Panc1 (cell line): ENCODE results near the gene SSR2. TPM values are rescaled to one million over a fixed set of nuclear protein-coding genes. Genes with fewer than 3 reads are reported as not detected.

Source experiments
- ATAC-seq: fragments of 200-7000 bp; cut with Tn5 transposase; 2 replicates; pipeline ENCODE4 v1.9.1; 2020; ENCODE audit warnings: mild to moderate bottlenecking, moderate library complexity
- BruUV-seq: library from RNA; stranded (reverse); fragments of 400-500 nt; replicated peaks from 2 replicates; lab custom pipeline; 2021; lab: Mats Ljungman, UMichigan
- CTCF ChIA-PET: fragments of 300-600 bp; sonication (Branson Sonifier 250); formaldehyde crosslinking; loops from one replicate; lab custom pipeline; 2022; ENCODE audit warnings: antibody characterized with exemption; lab: Charles Lee
- POLR2A ChIA-PET: fragments of 300-600 bp; sonication (Branson Sonifier 250); formaldehyde crosslinking; loops from one replicate; lab custom pipeline; 2022; ENCODE audit warnings: antibody characterized with exemption; lab: Charles Lee
- DNase-seq: peaks from one replicate; pipeline ENCODE4 v3.0.0-alpha.2; 2010; ENCODE audit warnings: low read depth, low spot score
- H3K27ac ChIP-seq: 2 replicates; pipeline ENCODE4 v1.5.1; 2011; ENCODE audit warnings: mild to moderate bottlenecking, low read length, inconsistent platforms
- H3K27me3 ChIP-seq: fragments of 200-500 bp; sonication (Bioruptor generic); 2 replicates; pipeline ENCODE4 v1.6.0; 2014; ENCODE audit warnings: low read length, inconsistent platforms; ENCODE audit not compliant: control insufficient read depth, insufficient read depth
- H3K36me3 ChIP-seq: fragments of 200-500 bp; sonication (Bioruptor generic); 2 replicates; pipeline ENCODE4 v1.5.1; 2014; ENCODE audit warnings: inconsistent platforms, mild to moderate bottlenecking, low read length, moderate library complexity; ENCODE audit not compliant: control insufficient read depth, insufficient read depth
- H3K4me1 ChIP-seq: 2 replicates; pipeline ENCODE4 v1.5.1; 2011; ENCODE audit warnings: inconsistent platforms, mild to moderate bottlenecking, low read length, moderate library complexity; ENCODE audit not compliant: control insufficient read depth, insufficient read depth
- H3K4me3 ChIP-seq, 2 experiments: 2 replicates each; pipeline ENCODE4 v1.5.1; 2011 to 2012; ENCODE audit warnings: low read depth in 2 of 2, low read length in 2 of 2, mild to moderate bottlenecking in 2 of 2, inconsistent platforms in 1 of 2, moderate library complexity in 1 of 2
- H3K9me3 ChIP-seq: fragments of 200-500 bp; sonication (Bioruptor generic); 2 replicates; pipeline ENCODE4 v1.5.1; 2014; ENCODE audit warnings: low read depth, mild to moderate bottlenecking, inconsistent platforms, low read length, moderate library complexity; ENCODE audit not compliant: control insufficient read depth, insufficient read depth
- POLR2AphosphoS5 ChIP-seq: IDR thresholded peaks from 2 replicates; pipeline ENCODE4 v1.6.1; 2012; ENCODE audit warnings: mild to moderate bottlenecking, low read depth, low read length, moderate library complexity
- SIN3A ChIP-seq: IDR thresholded peaks from 2 replicates; pipeline ENCODE4 v1.6.1; 2012; ENCODE audit warnings: low read depth, mild to moderate bottlenecking, low read length, moderate library complexity, borderline replicate concordance; ENCODE audit not compliant: insufficient read depth
- TCF7L2 ChIP-seq: IDR thresholded peaks from 2 replicates; pipeline ENCODE4 v1.6.1; 2011; ENCODE audit warnings: mild to moderate bottlenecking, low read depth, low read length, inconsistent platforms
- in situ Hi-C: cut with HindIII; loops from 2 replicates; pipeline ENCODE4 v1.10.0; 2016; ENCODE audit warnings: low sequenced_read_pairs, low pct_unique_long_range_greater_than_20kb
- intact Hi-C: fragments of 100-400 bp; cut with micrococcal nuclease; formaldehyde crosslinking; loops from one replicate; pipeline ENCODE4 v1.10.0; 2022; ENCODE audit not compliant: unreplicated experiment
- total RNA-seq: library from RNA; stranded (reverse); gene quantifications from one replicate; pipeline ENCODE4 v1.2.1, GENCODE V29; 2021; ENCODE audit not compliant: unreplicated experiment
- TF ChIP-seq, protein P1 (sequence below), 2 experiments: IDR thresholded peaks; 2 replicates each; pipeline ENCODE4 v1.6.1; 2011 to 2012; ENCODE audit warnings: low read depth in 2 of 2, control low read depth in 1 of 2, low read length in 1 of 2, mild to moderate bottlenecking in 1 of 2, moderate library complexity in 1 of 2; ENCODE audit not compliant: insufficient read depth in 1 of 2
- TF ChIP-seq, protein P2 (sequence below): fragments of 450-650 bp; IDR thresholded peaks from 2 replicates; pipeline ENCODE4 v1.5.1; 2017; ENCODE audit warnings: mild to moderate bottlenecking

The SSR2 gene
- total RNA-seq, 1 experiment from 2014 or later = 252 TPM

DNA sequence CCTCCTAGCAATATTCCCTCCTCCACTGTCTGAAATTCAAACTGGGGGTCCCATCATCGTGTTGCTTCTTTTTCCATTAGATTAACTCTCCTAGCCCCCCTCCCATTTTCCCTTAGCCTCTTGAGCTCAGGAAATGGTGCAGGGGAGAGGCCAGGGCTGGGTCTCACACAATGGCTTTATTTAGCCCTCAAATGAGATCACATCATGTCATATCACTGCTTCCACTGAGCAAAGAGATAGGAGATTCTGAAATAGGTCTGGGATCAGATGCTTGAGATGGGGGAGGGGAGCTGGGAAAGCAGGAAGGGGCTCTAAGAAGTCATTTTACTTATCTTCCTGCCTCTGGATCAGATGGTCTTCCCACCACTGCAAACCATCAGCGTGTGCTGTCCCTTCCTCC, 24.6 kb downstream of the SSR2 start:
- intact Hi-C loops (no loop called here), in situ Hi-C loops (no loop called here)
- ATAC-seq = no peak
- no TSS peak for BruUV-seq
- DNase-seq = no peak
- Histone ChIP-seq H3K4me1 (peaks cover 10% of the 10 kb centered on the region), H3K4me3 (no peak overlapping the region), H3K9me3 (no peaks in the 10 kb centered on the region), H3K27me3 (no peaks in the 10 kb centered on the region), H3K27ac (no peak overlapping the region), H3K36me3 (no peaks in the 10 kb centered on the region)
- ChIA-PET POLR2A (interaction anchor here (0.6 to 0.7 kb wide), 2 partner anchors 20 to 139 kb away, joined by 3 to 13 read pairs; no protein-coding TSS in a partner anchor), CTCF (no interaction called here)
- TF ChIP-seq POLR2AphosphoS5 (no peak), SIN3A (no peak), TCF7L2 (no peak)
- TF ChIP-seq, protein P1, sequence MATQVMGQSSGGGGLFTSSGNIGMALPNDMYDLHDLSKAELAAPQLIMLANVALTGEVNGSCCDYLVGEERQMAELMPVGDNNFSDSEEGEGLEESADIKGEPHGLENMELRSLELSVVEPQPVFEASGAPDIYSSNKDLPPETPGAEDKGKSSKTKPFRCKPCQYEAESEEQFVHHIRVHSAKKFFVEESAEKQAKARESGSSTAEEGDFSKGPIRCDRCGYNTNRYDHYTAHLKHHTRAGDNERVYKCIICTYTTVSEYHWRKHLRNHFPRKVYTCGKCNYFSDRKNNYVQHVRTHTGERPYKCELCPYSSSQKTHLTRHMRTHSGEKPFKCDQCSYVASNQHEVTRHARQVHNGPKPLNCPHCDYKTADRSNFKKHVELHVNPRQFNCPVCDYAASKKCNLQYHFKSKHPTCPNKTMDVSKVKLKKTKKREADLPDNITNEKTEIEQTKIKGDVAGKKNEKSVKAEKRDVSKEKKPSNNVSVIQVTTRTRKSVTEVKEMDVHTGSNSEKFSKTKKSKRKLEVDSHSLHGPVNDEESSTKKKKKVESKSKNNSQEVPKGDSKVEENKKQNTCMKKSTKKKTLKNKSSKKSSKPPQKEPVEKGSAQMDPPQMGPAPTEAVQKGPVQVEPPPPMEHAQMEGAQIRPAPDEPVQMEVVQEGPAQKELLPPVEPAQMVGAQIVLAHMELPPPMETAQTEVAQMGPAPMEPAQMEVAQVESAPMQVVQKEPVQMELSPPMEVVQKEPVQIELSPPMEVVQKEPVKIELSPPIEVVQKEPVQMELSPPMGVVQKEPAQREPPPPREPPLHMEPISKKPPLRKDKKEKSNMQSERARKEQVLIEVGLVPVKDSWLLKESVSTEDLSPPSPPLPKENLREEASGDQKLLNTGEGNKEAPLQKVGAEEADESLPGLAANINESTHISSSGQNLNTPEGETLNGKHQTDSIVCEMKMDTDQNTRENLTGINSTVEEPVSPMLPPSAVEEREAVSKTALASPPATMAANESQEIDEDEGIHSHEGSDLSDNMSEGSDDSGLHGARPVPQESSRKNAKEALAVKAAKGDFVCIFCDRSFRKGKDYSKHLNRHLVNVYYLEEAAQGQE (IDR thresholded peaks at IDR 0.05; ENCODE audit: insufficient read depth in 1 of 2, low read depth in 2 of 2, low read length in 1 of 2) = no peak
- TF ChIP-seq, protein P2, sequence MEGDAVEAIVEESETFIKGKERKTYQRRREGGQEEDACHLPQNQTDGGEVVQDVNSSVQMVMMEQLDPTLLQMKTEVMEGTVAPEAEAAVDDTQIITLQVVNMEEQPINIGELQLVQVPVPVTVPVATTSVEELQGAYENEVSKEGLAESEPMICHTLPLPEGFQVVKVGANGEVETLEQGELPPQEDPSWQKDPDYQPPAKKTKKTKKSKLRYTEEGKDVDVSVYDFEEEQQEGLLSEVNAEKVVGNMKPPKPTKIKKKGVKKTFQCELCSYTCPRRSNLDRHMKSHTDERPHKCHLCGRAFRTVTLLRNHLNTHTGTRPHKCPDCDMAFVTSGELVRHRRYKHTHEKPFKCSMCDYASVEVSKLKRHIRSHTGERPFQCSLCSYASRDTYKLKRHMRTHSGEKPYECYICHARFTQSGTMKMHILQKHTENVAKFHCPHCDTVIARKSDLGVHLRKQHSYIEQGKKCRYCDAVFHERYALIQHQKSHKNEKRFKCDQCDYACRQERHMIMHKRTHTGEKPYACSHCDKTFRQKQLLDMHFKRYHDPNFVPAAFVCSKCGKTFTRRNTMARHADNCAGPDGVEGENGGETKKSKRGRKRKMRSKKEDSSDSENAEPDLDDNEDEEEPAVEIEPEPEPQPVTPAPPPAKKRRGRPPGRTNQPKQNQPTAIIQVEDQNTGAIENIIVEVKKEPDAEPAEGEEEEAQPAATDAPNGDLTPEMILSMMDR = no peak

DNA sequence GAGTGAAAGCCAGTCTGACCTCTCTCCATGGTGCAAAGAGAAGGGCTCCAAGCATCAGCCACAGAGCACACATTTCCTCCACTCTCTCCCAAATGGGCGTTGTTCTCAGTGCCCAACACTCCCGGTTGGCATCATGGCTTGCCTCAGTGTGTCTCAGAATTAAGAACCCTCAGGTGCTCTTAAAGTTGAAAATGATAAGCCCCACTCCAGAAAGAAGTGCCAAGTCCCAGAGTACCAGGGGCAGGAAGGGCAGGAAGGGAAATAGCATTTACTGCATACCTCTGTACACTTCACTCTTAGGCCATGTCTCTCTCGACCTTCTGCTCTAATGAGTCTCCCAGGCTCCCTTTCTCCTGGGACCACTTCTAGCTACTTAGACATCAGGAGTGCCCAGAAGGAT, 27.2 kb downstream of the SSR2 start:
- no peak overlapping the region for H3K4me3 ChIP-seq
- ATAC-seq = no peak
- intact Hi-C loops (no loop called here), in situ Hi-C loops (no loop called here)
- no peaks in the 10 kb centered on the region for H3K36me3 ChIP-seq
- H3K27me3 ChIP-seq = no peaks in the 10 kb centered on the region
- peaks cover 6% of the 10 kb centered on the region; the same call in 1 of the 2 replicates for H3K4me1 ChIP-seq
- H3K27ac ChIP-seq = no peak overlapping the region
- CTCF ChIA-PET = interaction anchor here (0.7 kb wide), 1 partner anchor 55 kb away, joined by 8 read pairs; no protein-coding TSS in a partner anchor
- no peak for DNase-seq
- POLR2A ChIA-PET = no interaction called here
- TF ChIP-seq TCF7L2 (no peak), SIN3A (no peak), POLR2AphosphoS5 (no peak)
- TF ChIP-seq, protein P1 (IDR thresholded peaks at IDR 0.05; ENCODE audit: insufficient read depth in 1 of 2, low read depth in 2 of 2, low read length in 1 of 2) = no peak
- TF ChIP-seq, protein P2 = no peak
- no peaks in the 10 kb centered on the region for H3K9me3 ChIP-seq
- BruUV-seq = no TSS peak
